Common myeloid progenitor, CD34-positive (primary cell): Measurements from ENCODE around the gene KRTAP29-1.

Experiments used
- CTCF ChIA-PET: fragments of 350-600 bp; sonication (Branson Sonifier 250); formaldehyde crosslinking; loops from one replicate; lab custom pipeline; 2021; ENCODE audit warnings: antibody characterized with exemption; lab: Charles Lee
- POLR2A ChIA-PET: fragments of 350-600 bp; sonication (Branson Sonifier 250); formaldehyde crosslinking; loops from one replicate; lab custom pipeline; 2021; ENCODE audit warnings: antibody characterized with exemption; lab: Charles Lee
- DNase-seq, 3 donors: peaks; one replicate each; pipeline versions ENCODE4 v3.0.0 to v3.0.0-alpha.2; 2013
- H3K27ac ChIP-seq, 2 experiments: 1 replicate in 1 of 2; 2 replicates in 1 of 2; pipeline ENCODE4 v1.7.0; 2013; ENCODE audit warnings: inconsistent platforms in 2 of 2, low read length in 2 of 2, mild to moderate bottlenecking in 2 of 2, low read depth in 1 of 2, moderate library complexity in 1 of 2; ENCODE audit not compliant: severe bottlenecking in 2 of 2, insufficient read depth in 1 of 2, poor library complexity in 1 of 2
- H3K27me3 ChIP-seq, 5 experiments: replicated peaks in 2 of 5; 1 replicate in 3 of 5; 2 replicates in 2 of 5; pipeline versions ENCODE4 v1.6.1 to v1.7.0; 2013; ENCODE audit warnings: low read length in 4 of 5, mild to moderate bottlenecking in 2 of 5, moderate library complexity in 2 of 5, inconsistent platforms in 1 of 5; ENCODE audit not compliant: insufficient read depth in 5 of 5, control insufficient read depth in 4 of 5
- H3K36me3 ChIP-seq, 4 experiments: 1 replicate in 2 of 4; 2 replicates in 2 of 4; pipeline versions ENCODE4 v1.6.1 to v1.7.0; 2013; ENCODE audit warnings: low read length in 3 of 4, control low read depth in 1 of 4, mild to moderate bottlenecking in 1 of 4; ENCODE audit not compliant: control insufficient read depth in 4 of 4, insufficient read depth in 4 of 4
- H3K4me1 ChIP-seq, 4 experiments: 1 replicate in 3 of 4; 2 replicates in 1 of 4; pipeline versions ENCODE4 v1.6.1 to v1.7.1; 2013; ENCODE audit warnings: low read length in 3 of 4, mild to moderate bottlenecking in 3 of 4, control low read depth in 1 of 4, inconsistent platforms in 1 of 4, moderate library complexity in 1 of 4; ENCODE audit not compliant: control insufficient read depth in 4 of 4, insufficient read depth in 4 of 4; ENCODE audit errors: control extremely low read depth in 1 of 4
- H3K4me3 ChIP-seq, 7 experiments: 1 replicate in 4 of 7; 2 replicates in 3 of 7; pipeline versions ENCODE4 v1.5.1 to v1.7.0; 2013; ENCODE audit warnings: mild to moderate bottlenecking in 7 of 7, low read length in 6 of 7, moderate library complexity in 6 of 7, inconsistent platforms in 2 of 7, low read depth in 2 of 7, control low read depth in 1 of 7; ENCODE audit not compliant: insufficient read depth in 4 of 7, control insufficient read depth in 1 of 7; ENCODE audit errors: extremely low read depth in 1 of 7
- H3K9me3 ChIP-seq, 5 experiments: 1 replicate in 4 of 5; 2 replicates in 1 of 5; pipeline versions ENCODE4 v1.6.1 to v1.7.1; 2013; ENCODE audit warnings: low read length in 4 of 5, mild to moderate bottlenecking in 2 of 5, inconsistent platforms in 1 of 5, low read depth in 1 of 5, moderate library complexity in 1 of 5; ENCODE audit not compliant: control insufficient read depth in 4 of 5, insufficient read depth in 2 of 5; ENCODE audit errors: control extremely low read depth in 1 of 5
- WGBS: methylation state at CpG from one replicate; pipeline ENCODE4 v1.1.5; 2013; ENCODE audit not compliant: insufficient coverage; 5-methylcytosine and 5-hydroxymethylcytosine counted together

Gene KRTAP29-1

DNA sequence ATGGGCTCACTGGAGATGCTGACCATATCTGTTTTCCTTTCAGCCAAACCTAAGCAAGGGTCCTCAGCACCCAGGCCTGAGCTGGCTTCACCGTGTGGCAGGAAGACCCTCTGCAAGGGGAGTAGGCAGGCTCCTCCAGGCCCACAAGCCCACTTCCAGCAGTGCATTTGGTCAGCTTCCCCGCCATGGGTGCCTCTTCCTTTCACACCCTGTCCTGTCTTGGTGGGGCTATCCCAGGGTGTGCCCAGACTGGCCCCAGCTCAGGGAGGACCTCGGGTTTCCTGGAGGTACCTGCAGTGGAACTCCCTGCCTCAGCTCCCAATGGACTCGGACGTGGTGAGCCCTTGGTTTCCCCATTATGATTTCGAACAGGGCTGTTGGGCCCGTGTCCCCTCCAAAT is 25.6 kb upstream of the KRTAP29-1 start:
- ChIA-PET POLR2A (no interaction called here), CTCF (interaction anchor here (1.3 to 1.4 kb wide), 2 partner anchors 22 to 221 kb away, joined by 3 to 4 read pairs; partner anchors contain the start of gene KRT33A)
- DNase-seq: no peak
- Histone ChIP-seq H3K36me3 (no peaks in the 10 kb centered on the region), H3K9me3 (no peaks in the 10 kb centered on the region), H3K27me3 (no peaks in the 10 kb centered on the region), H3K27ac (no peak overlapping the region), H3K4me1 (peaks cover 0 to 7% (median 0%) of the 10 kb centered on the region in 4 experiments), H3K4me3 (no peak overlapping the region)
- WGBS: 98% methylated on average over 7 of the region's 7 CpGs

GRCh38 chr17:41327411-41328120 is 24.9 kb upstream of the KRTAP29-1 start:
- WGBS: 96% methylated on average over 7 of the region's 8 CpGs
- ChIA-PET POLR2A (no interaction called here), CTCF (interaction anchor here (1.3 kb wide), 1 partner anchor 222 kb away, joined by 4 read pairs; no protein-coding TSS in a partner anchor)
- Histone ChIP-seq H3K27ac (no peak overlapping the region), H3K4me1 (peaks cover 0 to 7% (median 0%) of the 10 kb centered on the region in 4 experiments), H3K36me3 (no peaks in the 10 kb centered on the region), H3K4me3 (no peak overlapping the region), H3K9me3 (no peaks in the 10 kb centered on the region), H3K27me3 (no peaks in the 10 kb centered on the region)
- DNase-seq: no peak

- H3K27ac ChIP-seq: no peak overlapping the region
- POLR2A ChIA-PET: no interaction called here
- peak in 2 of 3 donors; percentile 42 to 46 for DNase-seq
- H3K9me3 ChIP-seq: no peaks in the 10 kb centered on the region
- H3K36me3 ChIP-seq: no peaks in the 10 kb centered on the region
- H3K27me3 ChIP-seq: no peaks in the 10 kb centered on the region
- H3K4me3 ChIP-seq: no peak overlapping the region
- WGBS: 81% methylated on average over 17 of the region's 18 CpGs
- CTCF ChIA-PET: no interaction called here
- peaks cover 0 to 7% (median 0%) of the 10 kb centered on the region in 4 experiments for H3K4me1 ChIP-seq
Measured at GRCh38 chr17:41326173-41327145, 23.8 kb upstream of the KRTAP29-1 start.

- no peak overlapping the region for H3K4me3 ChIP-seq
- peaks cover 0 to 7% (median 0%) of the 10 kb centered on the region in 4 experiments for H3K4me1 ChIP-seq
- H3K9me3 ChIP-seq: no peaks in the 10 kb centered on the region
- no peak overlapping the region for H3K27ac ChIP-seq
- no peak for DNase-seq
- ChIA-PET CTCF (no interaction called here), POLR2A (no interaction called here)
- H3K36me3 ChIP-seq: no peaks in the 10 kb centered on the region
- H3K27me3 ChIP-seq: no peaks in the 10 kb centered on the region
- 85% methylated on average over 5 of the region's 6 CpGs for WGBS
Measured at GRCh38 chr17:41325611-41326010, 23.0 kb upstream of the KRTAP29-1 start.

DNA sequence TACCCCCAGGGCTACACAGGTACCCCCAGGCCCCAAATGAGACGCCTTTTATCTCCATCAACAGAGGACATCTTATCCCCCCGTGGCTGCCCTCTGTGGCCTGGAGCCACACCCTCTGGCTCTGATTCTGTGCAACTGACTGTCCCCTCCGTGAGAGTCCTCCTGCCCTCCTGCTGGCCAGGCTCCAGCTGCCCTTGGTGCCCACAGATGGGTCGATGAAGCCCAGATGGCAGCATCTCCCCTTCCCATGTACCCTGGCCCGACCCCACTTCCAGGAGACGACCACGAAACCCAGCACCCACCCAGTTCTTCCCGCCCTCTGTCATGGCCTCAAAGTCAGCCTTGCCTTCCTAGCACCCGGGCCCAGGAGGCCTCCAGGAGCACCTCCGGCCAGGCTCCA is 22.5 kb upstream of the KRTAP29-1 start:
- Histone ChIP-seq H3K4me1 (peaks cover 0 to 7% (median 0%) of the 10 kb centered on the region in 4 experiments), H3K36me3 (no peaks in the 10 kb centered on the region), H3K9me3 (peaks cover 0 to 3% (median 0%) of the 10 kb centered on the region in 5 experiments), H3K4me3 (no peak overlapping the region), H3K27me3 (no peaks in the 10 kb centered on the region), H3K27ac (no peak overlapping the region)
- no peak for DNase-seq
- POLR2A ChIA-PET: no interaction called here
- 89% methylated on average over 10 of the region's 10 CpGs for WGBS
- CTCF ChIA-PET: no interaction called here

DNA sequence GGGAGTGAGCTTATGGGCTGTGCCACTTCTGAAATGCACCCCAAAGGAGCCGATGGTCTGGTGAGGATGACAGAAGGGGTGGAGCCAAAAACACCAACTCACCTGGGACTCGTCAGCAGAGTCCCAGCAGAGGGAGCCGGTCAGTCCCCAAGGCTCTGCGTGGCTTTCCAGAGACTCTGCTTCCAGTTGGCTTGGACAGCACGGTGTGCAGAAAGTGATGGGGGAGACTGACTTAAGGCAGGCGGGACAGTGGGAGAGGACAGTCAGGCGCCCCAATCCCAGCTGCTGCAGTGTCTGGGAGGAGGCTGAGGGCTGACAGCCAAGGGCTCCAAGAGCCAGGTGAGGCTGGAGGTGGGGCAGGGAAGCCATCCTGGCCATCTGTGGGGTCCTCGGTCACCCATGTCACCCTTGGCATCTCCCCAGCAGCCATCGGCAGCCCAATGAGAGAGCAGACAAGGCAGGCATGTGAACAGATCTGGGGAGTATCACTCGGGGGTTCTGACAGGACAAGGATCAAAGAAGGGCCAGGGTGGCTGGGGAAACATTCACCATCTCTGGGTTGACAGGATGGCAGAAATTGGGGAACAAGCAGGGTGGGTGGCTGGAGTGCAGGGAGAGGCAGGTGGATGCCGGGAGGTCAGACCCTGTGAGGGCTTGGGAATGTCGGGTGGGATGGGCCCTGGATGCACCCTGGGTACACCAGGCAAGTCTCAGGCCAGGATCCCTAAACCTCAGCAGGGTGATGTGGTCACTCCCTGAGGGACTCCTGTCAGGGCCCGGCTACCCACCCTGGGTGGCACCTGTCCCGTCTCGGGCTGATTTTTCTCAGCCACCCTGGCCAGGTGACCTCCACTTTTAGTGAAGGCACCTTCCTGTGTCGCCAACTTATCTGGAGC is 21.8 kb upstream of the KRTAP29-1 start:
- peaks cover 0 to 9% (median 0%) of the 10 kb centered on the region in 5 experiments for H3K9me3 ChIP-seq
- H3K36me3 ChIP-seq: no peaks in the 10 kb centered on the region
- H3K4me3 ChIP-seq: no peak overlapping the region
- peaks cover 0 to 7% (median 0%) of the 10 kb centered on the region in 4 experiments for H3K4me1 ChIP-seq
- ChIA-PET POLR2A (no interaction called here), CTCF (interaction anchor here (1.7 to 2.4 kb wide), 3 partner anchors 344 to 414 kb away, joined by 3 to 11 read pairs (median 4); no protein-coding TSS in a partner anchor)
- WGBS: 83% methylated on average over 16 of the region's 16 CpGs
- no peaks in the 10 kb centered on the region for H3K27me3 ChIP-seq
- H3K27ac ChIP-seq: no peak overlapping the region
- DNase-seq: no peak
